H1 (cell line): ENCODE data around the gene MYH13. TPM values are rescaled to one million over a fixed set of nuclear protein-coding genes. Genes with fewer than 3 reads are reported as not detected.

Experiments used
- NANOG ChIP-seq: IDR thresholded peaks from 2 replicates; pipeline ENCODE4 v1.6.1; 2011; ENCODE audit warnings: low read length, low read depth, mild to moderate bottlenecking, inconsistent platforms; ENCODE audit not compliant: insufficient read depth, poor library complexity, severe bottlenecking
- polyA plus RNA-seq, 7 experiments: library from polyadenylated mRNA; depleted of rRNA in 3 of 7; stranded (reverse) in 5 of 7; unstranded in 2 of 7; fragments of >200 nt in 5 of 7; fragments of 200-250 nt in 2 of 7; gene quantifications; 1 replicate in 5 of 7; 2 replicates in 1 of 7; 4 replicates in 1 of 7; pipeline versions ENCODE4 v1.2.1 to v1.2.3, GENCODE V29; 2011 to 2013; ENCODE audit warnings: missing spikeins in 2 of 7, mixed read lengths in 2 of 7
- total RNA-seq: library from RNA; stranded (reverse); fragmentation: NEBNext Ultra II Directional; extraction: Animal tissue kit (Norgen Biotek cat#: 25700); gene quantifications from 2 replicates; pipeline ENCODE4 v1.2.1, GENCODE V29; 2021

The MYH13 gene
- total and polyA plus RNA-seq, 2 of the 8 experiments (the other 6 are each of a cell fraction or from before 2014, with no cell fraction given), result not detected

GRCh38 chr17:10380631-10381408 lies 8.0 kb upstream of the MYH13 start (continued):
- no peak for TF ChIP-seq NANOG
